HUES64 (cell line): ENCODE results near the gene PPEF1.

Source experiments
- H3K27ac ChIP-seq: 2 replicates; pipeline ENCODE4 v1.7.0; 2013; ENCODE audit warnings: low read depth, low read length, inconsistent platforms
- H3K27me3 ChIP-seq: 2 replicates; pipeline ENCODE4 v1.6.1; 2013; ENCODE audit warnings: mild to moderate bottlenecking, low read length; ENCODE audit not compliant: insufficient read depth
- H3K36me3 ChIP-seq: 2 replicates; pipeline ENCODE4 v1.6.1; 2013; ENCODE audit warnings: mild to moderate bottlenecking, low read length; ENCODE audit not compliant: insufficient read depth
- H3K4me1 ChIP-seq: 2 replicates; pipeline ENCODE4 v1.6.1; 2013; ENCODE audit warnings: mild to moderate bottlenecking, low read length, moderate library complexity; ENCODE audit not compliant: insufficient read depth
- H3K4me3 ChIP-seq: 2 replicates; pipeline ENCODE4 v1.5.1; 2013; ENCODE audit warnings: mild to moderate bottlenecking, low read length, moderate library complexity
- H3K9ac ChIP-seq: 2 replicates; pipeline ENCODE4 v1.6.1; 2013; ENCODE audit warnings: mild to moderate bottlenecking, low read depth, low read length
- H3K9me3 ChIP-seq: 2 replicates; pipeline ENCODE4 v1.6.1; 2013; ENCODE audit warnings: low read depth, low read length; ENCODE audit not compliant: insufficient read depth
- WGBS: fragments of 150-250, 120-280 bp; methylation state at CpG from one replicate; pipeline ENCODE4 v1.1.7; 2013; ENCODE audit warnings: missing lambda C conversion rate; 5-methylcytosine and 5-hydroxymethylcytosine counted together

Gene PPEF1

DNA sequence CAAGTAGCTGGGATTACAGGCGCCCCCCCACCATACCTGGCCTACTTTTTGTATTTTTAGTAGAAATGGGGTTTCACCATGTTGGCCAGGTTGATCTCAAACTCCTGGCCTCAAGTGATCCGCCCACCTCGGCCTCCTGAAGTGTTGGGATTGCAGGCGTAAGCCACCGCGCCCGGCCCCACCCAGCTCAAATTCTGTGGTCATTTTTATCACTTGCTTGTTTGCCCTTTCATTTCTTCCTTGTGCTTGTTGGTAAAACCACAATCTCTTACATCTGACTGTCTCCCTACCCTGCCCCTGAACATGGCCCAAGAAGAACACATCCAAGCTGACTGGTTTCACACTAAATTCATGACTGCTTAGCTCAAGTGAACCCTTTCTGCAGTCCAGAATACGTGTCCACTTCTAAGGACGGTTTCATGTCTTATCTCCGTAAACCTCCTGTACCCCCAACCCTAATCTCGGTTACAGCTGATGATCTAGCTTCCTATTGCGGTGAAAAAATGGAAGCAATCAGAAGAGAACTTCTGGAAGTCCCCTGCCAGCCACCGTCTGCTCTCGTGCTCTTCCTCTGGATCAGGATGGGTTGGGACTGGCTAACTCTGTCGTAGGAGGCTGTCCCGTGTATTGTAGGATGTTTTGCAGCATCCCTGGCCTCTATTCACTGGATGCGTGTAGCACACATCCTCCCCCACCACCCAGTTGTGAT, 30.1 kb upstream of the PPEF1 start:
- WGBS, result 94% methylated on average over 15 of the region's 17 CpGs
- Histone ChIP-seq H3K9ac (no peak overlapping the region), H3K27me3 (no peaks in the 10 kb centered on the region), H3K27ac (no peak overlapping the region), H3K4me1 (no peaks in the 10 kb centered on the region), H3K4me3 (no peak overlapping the region), H3K9me3 (no peaks in the 10 kb centered on the region), H3K36me3 (no peaks in the 10 kb centered on the region)

DNA sequence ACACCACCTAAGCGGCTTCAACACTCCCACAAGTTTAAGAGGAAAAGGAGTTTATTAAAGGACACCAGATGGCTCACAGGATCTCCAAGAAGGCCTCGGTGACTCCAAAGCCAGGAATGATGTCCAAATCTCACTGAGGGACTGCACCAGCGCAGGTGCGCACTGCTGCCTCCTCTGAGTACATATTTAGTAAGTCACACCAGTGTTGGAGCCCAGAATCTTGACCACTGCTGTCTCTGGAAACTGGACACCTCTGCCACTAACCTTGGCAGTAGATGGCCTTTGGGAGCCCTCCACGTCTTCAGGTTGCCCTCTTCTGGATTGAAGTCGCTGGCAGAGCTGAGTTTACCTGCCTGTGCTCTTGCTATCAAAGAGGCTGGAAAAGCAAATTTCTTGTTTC, 25.4 kb upstream of the PPEF1 start:
- Histone ChIP-seq H3K4me1 (no peaks in the 10 kb centered on the region), H3K36me3 (no peaks in the 10 kb centered on the region), H3K9ac (no peak overlapping the region), H3K27me3 (no peaks in the 10 kb centered on the region), H3K4me3 (no peak overlapping the region), H3K9me3 (no peaks in the 10 kb centered on the region), H3K27ac (no peak overlapping the region)
- WGBS, result 94% methylated on average over 6 of the region's 6 CpGs

- H3K27me3 ChIP-seq, result no peaks in the 10 kb centered on the region
- H3K27ac ChIP-seq, result no peak overlapping the region
- 90% methylated on average over 8 of the region's 9 CpGs for WGBS
- H3K4me1 ChIP-seq, result no peaks in the 10 kb centered on the region
- no peak overlapping the region for H3K9ac ChIP-seq
- H3K36me3 ChIP-seq, result no peaks in the 10 kb centered on the region
- H3K9me3 ChIP-seq, result no peaks in the 10 kb centered on the region
- H3K4me3 ChIP-seq, result no peak overlapping the region
These were observed 24.5 kb upstream of the PPEF1 start for GRCh38 chrX:18682979-18683387.

DNA sequence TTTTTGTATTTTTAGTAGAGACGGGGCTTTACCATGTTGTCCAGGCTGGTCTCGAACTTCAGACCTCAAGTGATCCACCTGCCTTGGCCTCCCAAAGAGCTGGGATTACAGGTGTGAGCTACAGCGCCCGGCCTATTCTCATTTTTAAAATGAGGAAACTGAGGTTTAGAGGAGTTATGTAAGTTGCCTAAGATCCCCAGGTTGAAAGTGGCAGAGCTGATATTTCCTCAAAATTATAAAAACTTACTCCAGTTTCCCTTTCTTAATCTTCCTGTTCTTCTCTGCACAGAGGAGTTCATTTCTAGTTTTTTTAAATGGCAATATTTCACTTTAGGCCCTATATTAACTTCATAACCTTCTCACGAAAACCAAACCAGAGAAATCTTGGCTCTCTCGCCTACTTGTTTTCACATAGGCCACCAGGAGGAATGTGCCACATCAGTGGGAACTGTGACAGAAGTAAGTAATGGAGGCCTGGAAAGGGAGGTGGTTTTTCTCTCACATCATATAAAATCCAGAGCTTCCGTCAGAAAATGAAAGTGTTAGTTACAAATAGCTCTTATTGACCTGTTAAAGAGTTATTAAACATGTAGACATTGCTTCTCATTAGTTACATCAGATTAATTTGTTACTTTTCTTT, 19.5 kb upstream of the PPEF1 start:
- Histone ChIP-seq H3K4me1 (no peaks in the 10 kb centered on the region), H3K27me3 (no peaks in the 10 kb centered on the region), H3K36me3 (no peaks in the 10 kb centered on the region), H3K27ac (no peak overlapping the region), H3K9me3 (no peaks in the 10 kb centered on the region), H3K4me3 (no peak overlapping the region), H3K9ac (no peak overlapping the region)
- 96% methylated on average over 5 of the region's 7 CpGs for WGBS

GRCh38 chrX:18691431-18691830, 16.0 kb upstream of the PPEF1 start:
- Histone ChIP-seq H3K36me3 (no peaks in the 10 kb centered on the region), H3K9ac (no peak overlapping the region), H3K9me3 (no peaks in the 10 kb centered on the region), H3K4me3 (no peak overlapping the region), H3K27me3 (no peaks in the 10 kb centered on the region), H3K4me1 (no peaks in the 10 kb centered on the region), H3K27ac (no peak overlapping the region)
- no CpG with 5 or more reads among the region's 1 CpG for WGBS

DNA sequence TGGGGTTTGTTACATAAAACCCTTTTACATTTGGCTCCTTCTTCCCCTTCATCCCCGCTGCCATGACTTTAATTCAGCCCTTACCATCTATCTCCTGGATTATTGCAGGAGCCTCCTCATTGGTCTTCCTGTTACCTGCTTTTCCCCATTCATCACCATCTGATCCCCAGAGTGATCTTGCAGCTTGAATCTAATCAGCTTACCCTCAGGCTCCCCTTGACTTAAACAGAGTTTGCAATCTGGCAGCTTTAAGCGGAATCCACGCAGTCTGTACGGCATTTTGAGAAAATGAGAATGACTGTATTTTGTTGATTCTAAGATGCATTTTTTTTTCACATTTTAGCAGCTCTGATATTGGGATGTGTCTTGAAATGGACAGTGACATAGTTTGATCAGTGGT, 14.9 kb upstream of the PPEF1 start:
- Histone ChIP-seq H3K4me1 (no peaks in the 10 kb centered on the region), H3K27me3 (no peaks in the 10 kb centered on the region), H3K9me3 (no peaks in the 10 kb centered on the region), H3K27ac (no peak overlapping the region), H3K9ac (no peak overlapping the region), H3K4me3 (no peak overlapping the region), H3K36me3 (no peaks in the 10 kb centered on the region)
- WGBS, result 94% methylated on average over 3 of the region's 4 CpGs

DNA sequence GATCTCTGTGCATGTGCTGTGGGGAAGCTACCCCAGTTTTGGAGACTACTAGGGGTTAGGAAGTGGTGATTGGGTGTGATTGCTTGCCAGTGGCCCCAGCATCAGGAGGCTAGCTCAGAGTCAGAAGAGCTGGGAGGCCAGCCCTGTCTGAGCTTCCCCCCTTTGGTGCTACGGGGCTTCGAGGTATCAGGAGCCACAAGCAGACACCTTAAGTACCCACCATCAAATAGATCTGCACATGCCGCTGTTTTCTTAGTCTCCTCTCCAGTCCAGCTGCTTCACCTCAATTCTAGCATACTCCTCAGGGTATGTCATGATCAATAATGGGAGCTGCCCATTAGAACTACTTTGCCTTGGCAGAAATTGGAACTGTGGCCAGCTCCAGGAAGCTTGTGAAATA, 10.8 kb upstream of the PPEF1 start:
- no peaks in the 10 kb centered on the region for H3K9me3 ChIP-seq
- H3K4me1 ChIP-seq, result no peaks in the 10 kb centered on the region
- H3K4me3 ChIP-seq, result no peak overlapping the region
- no peak overlapping the region for H3K27ac ChIP-seq
- H3K27me3 ChIP-seq, result no peaks in the 10 kb centered on the region
- WGBS, result 90% methylated on average over 3 of the region's 3 CpGs
- no peak overlapping the region for H3K9ac ChIP-seq
- no peaks in the 10 kb centered on the region for H3K36me3 ChIP-seq

DNA sequence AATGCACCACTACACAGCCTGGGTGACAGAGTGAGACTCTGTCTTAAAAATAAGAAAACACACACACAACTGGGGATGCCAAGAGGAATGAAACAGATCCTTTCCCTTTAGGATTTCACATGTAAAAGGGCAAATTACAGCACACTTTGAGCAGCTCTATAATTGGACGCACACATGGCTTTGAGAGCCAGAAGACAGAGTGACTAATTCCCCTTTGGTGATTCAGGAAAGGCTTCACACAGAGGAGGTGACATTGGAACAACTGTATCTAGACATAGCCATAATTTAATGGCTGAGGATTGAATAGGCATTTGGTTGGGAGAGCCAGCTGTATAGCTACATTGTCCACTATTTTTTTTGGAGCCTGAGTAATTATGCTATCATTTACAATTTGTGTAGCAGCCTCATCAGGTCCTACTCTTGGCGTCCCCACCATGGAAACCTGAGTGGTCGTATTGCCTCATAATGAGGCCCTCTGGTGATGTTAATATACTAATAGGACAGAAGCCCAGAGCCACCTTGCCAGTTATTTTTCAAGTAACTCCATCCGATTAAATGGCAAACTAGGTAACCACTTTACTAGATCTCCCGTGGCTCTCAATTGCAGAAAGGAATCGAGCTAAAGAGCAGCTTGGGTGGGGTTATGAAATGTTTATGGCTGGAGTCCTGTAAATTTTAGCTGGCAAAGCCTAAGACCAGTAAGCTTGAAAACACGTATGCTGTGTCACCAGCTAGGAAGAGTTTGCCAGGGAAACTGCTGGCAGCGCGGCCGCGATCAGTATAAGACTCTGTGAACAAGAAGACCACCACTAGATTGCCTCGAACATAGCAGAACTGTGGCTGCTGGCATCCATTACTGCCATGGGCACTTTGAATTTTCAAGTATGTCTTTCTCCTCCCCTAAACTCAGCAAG, 8.5 kb upstream of the PPEF1 start:
- H3K4me3 ChIP-seq, result no peak overlapping the region
- H3K36me3 ChIP-seq, result no peaks in the 10 kb centered on the region
- no peaks in the 10 kb centered on the region for H3K27me3 ChIP-seq
- H3K27ac ChIP-seq, result no peak overlapping the region
- no peak overlapping the region for H3K9ac ChIP-seq
- peaks cover 5% of the 10 kb centered on the region; the same call in 1 of the 2 replicates for H3K4me1 ChIP-seq
- H3K9me3 ChIP-seq, result no peaks in the 10 kb centered on the region
- whole genome bisulfite sequencing, result 93% methylated on average over 12 of the region's 12 CpGs

- Histone ChIP-seq H3K4me3 (no peak overlapping the region), H3K27me3 (no peaks in the 10 kb centered on the region), H3K9ac (no peak overlapping the region), H3K36me3 (no peaks in the 10 kb centered on the region), H3K4me1 (peaks cover 5% of the 10 kb centered on the region; the same call in 1 of the 2 replicates), H3K27ac (no peak overlapping the region), H3K9me3 (no peaks in the 10 kb centered on the region)
- WGBS, result 99% methylated on average over 3 of the region's 5 CpGs
These were observed 5.7 kb upstream of the PPEF1 start for GRCh38 chrX:18701621-18702361.

DNA sequence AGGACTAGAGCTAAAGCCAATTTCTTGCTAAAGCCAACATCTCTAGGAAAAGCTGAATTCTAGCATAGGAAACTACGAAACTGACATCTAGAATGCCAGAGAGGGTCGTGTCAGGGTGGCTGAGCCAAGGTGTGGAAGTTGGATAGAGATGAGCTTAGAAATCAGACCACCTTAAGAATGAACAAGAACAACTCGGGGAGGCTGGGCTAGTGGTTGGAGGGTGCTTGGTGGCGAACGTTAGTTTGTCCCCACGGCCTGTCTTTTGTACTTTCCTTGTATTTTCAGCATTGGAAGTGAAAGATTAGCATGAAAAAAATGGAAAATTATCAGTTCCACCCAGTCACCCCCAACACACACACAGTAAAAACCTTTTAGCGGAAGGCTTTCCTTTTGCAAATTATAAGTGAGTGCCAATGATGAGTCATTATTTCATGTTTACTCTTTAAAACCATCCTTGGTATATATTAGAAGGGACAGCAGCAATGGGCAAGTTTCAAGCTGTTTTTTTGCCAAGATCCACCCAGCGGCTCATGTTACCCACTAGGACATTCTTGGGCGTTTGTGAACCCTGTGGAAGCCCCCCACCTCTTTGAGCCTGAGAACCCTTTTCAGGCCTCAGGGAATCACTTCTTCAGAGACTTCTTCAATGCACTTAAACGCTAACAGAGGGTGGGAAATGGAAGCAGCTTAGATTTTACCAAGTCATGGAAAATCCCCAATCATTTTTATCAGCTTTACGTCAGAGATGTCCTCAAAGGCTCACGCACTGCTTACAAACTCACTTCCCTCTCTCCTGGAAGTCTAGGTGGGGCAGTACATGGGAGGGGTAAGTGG, 4.9 kb upstream of the PPEF1 start:
- no peak overlapping the region for H3K9ac ChIP-seq
- no peaks in the 10 kb centered on the region for H3K27me3 ChIP-seq
- no peak overlapping the region for H3K27ac ChIP-seq
- H3K36me3 ChIP-seq, result no peaks in the 10 kb centered on the region
- H3K4me1 ChIP-seq, result peaks cover 5% of the 10 kb centered on the region; the same call in 1 of the 2 replicates
- 84% methylated on average over 9 of the region's 12 CpGs for WGBS
- no peaks in the 10 kb centered on the region for H3K9me3 ChIP-seq
- H3K4me3 ChIP-seq, result no peak overlapping the region
